ENCODE data around the gene ZBTB40. TPM values are rescaled to one million over a fixed set of nuclear protein-coding genes. Genes with fewer than 3 reads are reported as not detected.

The ZBTB40 gene
- total and polyA plus RNA-seq, 2 experiments from 2014 or later, result 7.3 to 18.1 TPM

GRCh38 chr1:22496536-22497160, 45.0 kb downstream of the ZBTB40 start:
- Histone ChIP-seq H3K9me3 (ENCODE audit: low read depth) (no peaks in the 10 kb centered on the region), H3K27ac (no peak overlapping the region), H3K79me2 (peaks cover 21% of the 10 kb centered on the region), H2AFZ (no peak overlapping the region), H3K4me2 (no peak overlapping the region), H3K4me3 (no peak overlapping the region), H3K9me2 (replicated peaks; ENCODE audit: insufficient read depth) (no peaks in the 10 kb centered on the region), H3K27me3 (no peaks in the 10 kb centered on the region), H3K36me3 (replicated peaks; ENCODE audit: insufficient read depth, low read depth) (no peaks in the 10 kb centered on the region), H3K4me1 (ENCODE audit: insufficient read depth) (peaks cover 17% of the 10 kb centered on the region), H4K20me1 (ENCODE audit: insufficient read depth, poor library complexity, severe bottlenecking) (peaks cover 10% of the 10 kb centered on the region)
- no peak for DNase-seq (ENCODE audit: low spot score)
- TF ChIP-seq CTCF (IDR thresholded peaks at IDR 0.05; ENCODE audit: poor library complexity), result no peak
- TF ChIP-seq EZH2 (IDR thresholded peaks at IDR 0.05; ENCODE audit: borderline replicate concordance), result no peak
- no peak for TF ChIP-seq EZH2phosphoT487 (IDR thresholded peaks at IDR 0.05; ENCODE audit: low read depth, severe bottlenecking, unreplicated experiment)
- 96% methylated on average over 7 of the region's 7 CpGs for WGBS (ENCODE audit: low lambda C conversion rate, missing lambda C conversion rate)

GRCh38 chr1:22498463-22498862, 46.8 kb downstream of the ZBTB40 start:
- peaks cover 15% of the 10 kb centered on the region for H3K79me2 ChIP-seq
- H3K9me3 ChIP-seq (ENCODE audit: low read depth), result no peaks in the 10 kb centered on the region
- no peaks in the 10 kb centered on the region for H3K27me3 ChIP-seq
- no peak for TF ChIP-seq EZH2 (IDR thresholded peaks at IDR 0.05; ENCODE audit: borderline replicate concordance)
- no peak for TF ChIP-seq CTCF (IDR thresholded peaks at IDR 0.05; ENCODE audit: poor library complexity)
- no peak for TF ChIP-seq EZH2phosphoT487 (IDR thresholded peaks at IDR 0.05; ENCODE audit: low read depth, severe bottlenecking, unreplicated experiment)
- H4K20me1 ChIP-seq (ENCODE audit: insufficient read depth, poor library complexity, severe bottlenecking), result peaks cover 10% of the 10 kb centered on the region
- no peak overlapping the region for H2AFZ ChIP-seq
- H3K36me3 ChIP-seq (replicated peaks; ENCODE audit: insufficient read depth, low read depth), result no peaks in the 10 kb centered on the region
- WGBS (ENCODE audit: low lambda C conversion rate, missing lambda C conversion rate), result 91% methylated on average over 2 of the region's 2 CpGs
- H3K4me2 ChIP-seq, result no peak overlapping the region
- no peak for DNase-seq (ENCODE audit: low spot score)
- H3K4me3 ChIP-seq, result no peak overlapping the region
- peaks cover 19% of the 10 kb centered on the region for H3K4me1 ChIP-seq (ENCODE audit: insufficient read depth)
- H3K27ac ChIP-seq, result no peak overlapping the region
- H3K9me2 ChIP-seq (replicated peaks; ENCODE audit: insufficient read depth), result no peaks in the 10 kb centered on the region

GRCh38 chr1:22500058-22500457, 48.4 kb downstream of the ZBTB40 start:
- no peaks in the 10 kb centered on the region for H3K27me3 ChIP-seq
- no peak for DNase-seq (ENCODE audit: low spot score)
- no peak overlapping the region for H3K27ac ChIP-seq
- peaks cover 10% of the 10 kb centered on the region for H4K20me1 ChIP-seq (ENCODE audit: insufficient read depth, poor library complexity, severe bottlenecking)
- H3K36me3 ChIP-seq (replicated peaks; ENCODE audit: insufficient read depth, low read depth), result no peaks in the 10 kb centered on the region
- H3K4me1 ChIP-seq (ENCODE audit: insufficient read depth), result peaks cover 32% of the 10 kb centered on the region
- H3K79me2 ChIP-seq, result peaks cover 15% of the 10 kb centered on the region
- 79% methylated on average over 4 of the region's 4 CpGs for WGBS (ENCODE audit: low lambda C conversion rate, missing lambda C conversion rate)
- no peak overlapping the region for H3K4me3 ChIP-seq
- H3K9me3 ChIP-seq (ENCODE audit: low read depth), result no peaks in the 10 kb centered on the region
- TF ChIP-seq CTCF (IDR thresholded peaks at IDR 0.05; ENCODE audit: poor library complexity), result no peak
- no peak for TF ChIP-seq EZH2phosphoT487 (IDR thresholded peaks at IDR 0.05; ENCODE audit: low read depth, severe bottlenecking, unreplicated experiment)
- no peak for TF ChIP-seq EZH2 (IDR thresholded peaks at IDR 0.05; ENCODE audit: borderline replicate concordance)
- no peak overlapping the region for H3K4me2 ChIP-seq
- H3K9me2 ChIP-seq (replicated peaks; ENCODE audit: insufficient read depth), result no peaks in the 10 kb centered on the region
- H2AFZ ChIP-seq, result no peak overlapping the region

All from hepatocyte (in vitro differentiated cells).